GM23338 (cell line): ENCODE data around the gene TIMM21. TPM values are rescaled to one million over a fixed set of nuclear protein-coding genes. Genes with fewer than 3 reads are reported as not detected.
A peak's percentile ranks its signal among the peaks of the same experiment; 100 is the strongest.

Source experiments
- ATAC-seq: fragments of 200-7000 bp; cut with Tn5 transposase; 3 replicates; pipeline ENCODE4 v1.9.1; 2020
- DNase-seq: peaks from one replicate; pipeline ENCODE4 v3.0.0-alpha.2; 2015; ENCODE audit warnings: low spot score
- H2AFZ ChIP-seq: fragments of 200-600 bp; sonication (generic); 2 replicates; pipeline ENCODE4 v1.8.0; 2016; ENCODE audit warnings: antibody characterized with exemption, mild to moderate bottlenecking, moderate library complexity
- H3F3A ChIP-seq: fragments of 200-600 bp; sonication (generic); replicated peaks from 2 replicates; pipeline ENCODE4 v1.8.0; 2017; ENCODE audit warnings: antibody characterized with exemption, mixed run types, low read depth
- H3K27ac ChIP-seq: fragments of 200-600 bp; sonication (generic); 2 replicates; pipeline ENCODE4 v1.6.1; 2016; ENCODE audit warnings: low read depth
- H3K27me3 ChIP-seq: fragments of 200-600 bp; sonication (generic); 2 replicates; pipeline ENCODE4 v1.8.0; 2016; ENCODE audit warnings: mild to moderate bottlenecking, mixed run types, moderate library complexity; ENCODE audit not compliant: insufficient read depth
- H3K36me3 ChIP-seq: fragments of 200-600 bp; sonication (generic); 2 replicates; pipeline ENCODE4 v1.8.0; 2016; ENCODE audit warnings: mild to moderate bottlenecking; ENCODE audit not compliant: insufficient read depth
- H3K4me1 ChIP-seq: fragments of 200-600 bp; sonication (generic); 2 replicates; pipeline ENCODE4 v1.8.0; 2016; ENCODE audit warnings: mild to moderate bottlenecking, moderate library complexity; ENCODE audit not compliant: insufficient read depth
- H3K4me2 ChIP-seq: fragments of 200-600 bp; sonication (generic); 2 replicates; pipeline ENCODE4 v1.7.1; 2017; ENCODE audit warnings: mixed run types
- H3K4me3 ChIP-seq: fragments of 200-600 bp; sonication (generic); 2 replicates; pipeline ENCODE4 v1.6.1; 2016; ENCODE audit warnings: mixed run types
- H3K79me2 ChIP-seq: fragments of 200-600 bp; sonication (generic); replicated peaks from 2 replicates; pipeline ENCODE4 v1.8.0; 2017; ENCODE audit warnings: mild to moderate bottlenecking; ENCODE audit not compliant: insufficient read depth
- H3K9me2 ChIP-seq: fragments of 200-600 bp; sonication (generic); 2 replicates; pipeline ENCODE4 v1.8.0; 2017; ENCODE audit not compliant: insufficient read depth
- H4K20me1 ChIP-seq: fragments of 200-600 bp; sonication (generic); replicated peaks from 2 replicates; pipeline ENCODE4 v1.8.0; 2017; ENCODE audit warnings: mild to moderate bottlenecking; ENCODE audit not compliant: insufficient read depth
- H3K27ac Mint-ChIP-seq: 2 replicates; pipeline ENCODE4 v1.8.0; 2020; ENCODE audit warnings: inconsistent platforms, mild to moderate bottlenecking, moderate library complexity, mixed read lengths
- H3K27me3 Mint-ChIP-seq: 3 replicates; pipeline ENCODE4 v1.8.0; 2022; ENCODE audit warnings: low read depth, mild to moderate bottlenecking, moderate library complexity, mixed read lengths, inconsistent platforms; ENCODE audit not compliant: insufficient read depth, poor library complexity
- H3K36me3 Mint-ChIP-seq: 3 replicates; pipeline ENCODE4 v1.8.0; 2021; ENCODE audit warnings: low read depth, mild to moderate bottlenecking, inconsistent platforms, moderate library complexity, mixed read lengths
- H3K4me1 Mint-ChIP-seq: 3 replicates; pipeline ENCODE4 v1.8.0; 2020; ENCODE audit warnings: mild to moderate bottlenecking, inconsistent platforms, mixed read lengths
- H3K4me3 Mint-ChIP-seq: 3 replicates; pipeline ENCODE4 v1.8.0; 2021; ENCODE audit warnings: moderate library complexity, mild to moderate bottlenecking, inconsistent platforms, mixed read lengths
- H3K9me3 Mint-ChIP-seq: 3 replicates; pipeline ENCODE4 v1.8.0; 2020; ENCODE audit warnings: moderate library complexity, mild to moderate bottlenecking, inconsistent platforms, mixed read lengths
- CREB1 ChIP-seq: fragments of 250-450 bp; sonication (Bioruptor Pico); IDR thresholded peaks from 2 replicates; pipeline ENCODE4 v1.5.0; 2020; ENCODE audit warnings: low read depth, mild to moderate bottlenecking, moderate library complexity
- ETS1 ChIP-seq: IDR thresholded peaks from 2 replicates; pipeline ENCODE4 v1.6.1; 2016; ENCODE audit warnings: antibody characterized with exemption
- EZH2 ChIP-seq: fragments of 200-600 bp; sonication (generic); IDR thresholded peaks from one replicate; pipeline ENCODE4 v1.8.0; 2017; ENCODE audit warnings: antibody characterized with exemption, mild to moderate bottlenecking, low read depth; ENCODE audit not compliant: unreplicated experiment
- EZH2phosphoT487 ChIP-seq: fragments of 200-600 bp; sonication (generic); IDR thresholded peaks from one replicate; pipeline ENCODE4 v1.8.1; 2018; ENCODE audit warnings: antibody characterized with exemption; ENCODE audit not compliant: unreplicated experiment
- JUNB ChIP-seq: IDR thresholded peaks from one replicate; pipeline ENCODE4 v1.6.1; 2016; ENCODE audit warnings: antibody characterized with exemption; ENCODE audit not compliant: unreplicated experiment
- NANOG ChIP-seq: IDR thresholded peaks from 2 replicates; pipeline ENCODE4 v1.6.1; 2016; ENCODE audit warnings: antibody characterized with exemption, borderline replicate concordance
- POLR2AphosphoS5 ChIP-seq: IDR thresholded peaks from 2 replicates; pipeline ENCODE4 v1.6.1; 2016; ENCODE audit warnings: antibody characterized with exemption, low read depth
- STAT1 ChIP-seq: IDR thresholded peaks from one replicate; pipeline ENCODE4 v1.6.1; 2016; ENCODE audit warnings: antibody characterized with exemption; ENCODE audit not compliant: unreplicated experiment
- ZNF114 ChIP-seq: fragments of 250-450 bp; sonication (Bioruptor Pico); IDR thresholded peaks from 2 replicates; pipeline ENCODE4 v1.5.0; 2020; ENCODE audit warnings: mild to moderate bottlenecking, moderate library complexity
- ZNF331 ChIP-seq: fragments of 250-450 bp; sonication (Bioruptor Pico); IDR thresholded peaks from 2 replicates; pipeline ENCODE4 v1.5.0; 2020; ENCODE audit warnings: low read depth, mild to moderate bottlenecking, moderate library complexity
- polyA plus RNA-seq: library from polyadenylated mRNA; unstranded; fragments of >200 nt; fragmentation: Nextera tagmentation; extraction: Ambion mirVana; gene quantifications from 2 replicates; pipeline ENCODE4 v1.2.1, GENCODE V29; 2016
- total RNA-seq: library from RNA; depleted of rRNA; stranded (reverse); fragments of >200 nt; shearing (Covaris generic); gene quantifications from 2 replicates; pipeline ENCODE4 v1.2.3, GENCODE V29; 2014
- TF ChIP-seq, protein P1 (sequence below), 2 experiments: fragments of 200-600 bp in 1 of 2; sonication (generic) in 1 of 2; conservative IDR thresholded peaks; 2 replicates each; pipeline versions ENCODE4 v1.5.1 to v1.6.1; 2016 to 2017; ENCODE audit warnings: antibody characterized with exemption in 2 of 2, low read depth in 2 of 2, mild to moderate bottlenecking in 2 of 2, moderate library complexity in 1 of 2
- TF ChIP-seq, protein P2 (sequence below): fragments of 250-450 bp; sonication (Bioruptor Pico); IDR thresholded peaks from 2 replicates; pipeline ENCODE4 v1.5.0; 2020; ENCODE audit warnings: mild to moderate bottlenecking, moderate library complexity
- TF ChIP-seq, protein P3 (sequence below): IDR thresholded peaks from one replicate; pipeline ENCODE4 v1.6.1; 2018; ENCODE audit warnings: antibody characterized with exemption; ENCODE audit not compliant: unreplicated experiment

The TIMM21 gene
- total and polyA plus RNA-seq, 2 experiments from 2014 or later: 49.2 to 97.6 TPM

GRCh38 chr18:74141667-74142066, 6.7 kb upstream of the TIMM21 start:
- no peak for ATAC-seq
- H3F3A ChIP-seq: no peaks in the 10 kb centered on the region

More at GRCh38 chr18:74141667-74142066, 6.7 kb upstream of the TIMM21 start:
- Histone ChIP-seq H3K4me2 (no peak overlapping the region), H3K4me1 (no peaks in the 10 kb centered on the region), H3K9me2 (no peaks in the 10 kb centered on the region), H3K27ac (no peak overlapping the region), H4K20me1 (no peaks in the 10 kb centered on the region), H3K4me3 (no peak overlapping the region), H2AFZ (peak overlapping the region; percentile 43; the same call in 1 of the 2 replicates), H3K27me3 (peaks cover 3% of the 10 kb centered on the region; the same call in 1 of the 2 replicates), H3K36me3 (no peaks in the 10 kb centered on the region), H3K79me2 (no peaks in the 10 kb centered on the region)
- H3K27me3 Mint-ChIP-seq: peaks cover 4% of the 10 kb centered on the region
- no peaks in the 10 kb centered on the region for H3K36me3 Mint-ChIP-seq
- no peak overlapping the region for H3K4me3 Mint-ChIP-seq
- H3K9me3 Mint-ChIP-seq: no peaks in the 10 kb centered on the region
- DNase-seq: no peak
- peaks cover 10% of the 10 kb centered on the region; the same call in 2 of the 3 replicates for H3K4me1 Mint-ChIP-seq
- TF ChIP-seq NANOG (no peak), ZNF114 (CRISPR knock-in tag) (no peak), EZH2phosphoT487 (no peak), EZH2 (no peak), STAT1 (no peak), ZNF331 (no peak), ETS1 (no peak), CREB1 (CRISPR knock-in tag) (no peak), POLR2AphosphoS5 (no peak), JUNB (no peak)
- TF ChIP-seq, protein P1, sequence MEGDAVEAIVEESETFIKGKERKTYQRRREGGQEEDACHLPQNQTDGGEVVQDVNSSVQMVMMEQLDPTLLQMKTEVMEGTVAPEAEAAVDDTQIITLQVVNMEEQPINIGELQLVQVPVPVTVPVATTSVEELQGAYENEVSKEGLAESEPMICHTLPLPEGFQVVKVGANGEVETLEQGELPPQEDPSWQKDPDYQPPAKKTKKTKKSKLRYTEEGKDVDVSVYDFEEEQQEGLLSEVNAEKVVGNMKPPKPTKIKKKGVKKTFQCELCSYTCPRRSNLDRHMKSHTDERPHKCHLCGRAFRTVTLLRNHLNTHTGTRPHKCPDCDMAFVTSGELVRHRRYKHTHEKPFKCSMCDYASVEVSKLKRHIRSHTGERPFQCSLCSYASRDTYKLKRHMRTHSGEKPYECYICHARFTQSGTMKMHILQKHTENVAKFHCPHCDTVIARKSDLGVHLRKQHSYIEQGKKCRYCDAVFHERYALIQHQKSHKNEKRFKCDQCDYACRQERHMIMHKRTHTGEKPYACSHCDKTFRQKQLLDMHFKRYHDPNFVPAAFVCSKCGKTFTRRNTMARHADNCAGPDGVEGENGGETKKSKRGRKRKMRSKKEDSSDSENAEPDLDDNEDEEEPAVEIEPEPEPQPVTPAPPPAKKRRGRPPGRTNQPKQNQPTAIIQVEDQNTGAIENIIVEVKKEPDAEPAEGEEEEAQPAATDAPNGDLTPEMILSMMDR (conservative IDR thresholded peaks at IDR 0.05; ENCODE audit: low read depth in 2 of 2): no peak
- TF ChIP-seq, protein P2, sequence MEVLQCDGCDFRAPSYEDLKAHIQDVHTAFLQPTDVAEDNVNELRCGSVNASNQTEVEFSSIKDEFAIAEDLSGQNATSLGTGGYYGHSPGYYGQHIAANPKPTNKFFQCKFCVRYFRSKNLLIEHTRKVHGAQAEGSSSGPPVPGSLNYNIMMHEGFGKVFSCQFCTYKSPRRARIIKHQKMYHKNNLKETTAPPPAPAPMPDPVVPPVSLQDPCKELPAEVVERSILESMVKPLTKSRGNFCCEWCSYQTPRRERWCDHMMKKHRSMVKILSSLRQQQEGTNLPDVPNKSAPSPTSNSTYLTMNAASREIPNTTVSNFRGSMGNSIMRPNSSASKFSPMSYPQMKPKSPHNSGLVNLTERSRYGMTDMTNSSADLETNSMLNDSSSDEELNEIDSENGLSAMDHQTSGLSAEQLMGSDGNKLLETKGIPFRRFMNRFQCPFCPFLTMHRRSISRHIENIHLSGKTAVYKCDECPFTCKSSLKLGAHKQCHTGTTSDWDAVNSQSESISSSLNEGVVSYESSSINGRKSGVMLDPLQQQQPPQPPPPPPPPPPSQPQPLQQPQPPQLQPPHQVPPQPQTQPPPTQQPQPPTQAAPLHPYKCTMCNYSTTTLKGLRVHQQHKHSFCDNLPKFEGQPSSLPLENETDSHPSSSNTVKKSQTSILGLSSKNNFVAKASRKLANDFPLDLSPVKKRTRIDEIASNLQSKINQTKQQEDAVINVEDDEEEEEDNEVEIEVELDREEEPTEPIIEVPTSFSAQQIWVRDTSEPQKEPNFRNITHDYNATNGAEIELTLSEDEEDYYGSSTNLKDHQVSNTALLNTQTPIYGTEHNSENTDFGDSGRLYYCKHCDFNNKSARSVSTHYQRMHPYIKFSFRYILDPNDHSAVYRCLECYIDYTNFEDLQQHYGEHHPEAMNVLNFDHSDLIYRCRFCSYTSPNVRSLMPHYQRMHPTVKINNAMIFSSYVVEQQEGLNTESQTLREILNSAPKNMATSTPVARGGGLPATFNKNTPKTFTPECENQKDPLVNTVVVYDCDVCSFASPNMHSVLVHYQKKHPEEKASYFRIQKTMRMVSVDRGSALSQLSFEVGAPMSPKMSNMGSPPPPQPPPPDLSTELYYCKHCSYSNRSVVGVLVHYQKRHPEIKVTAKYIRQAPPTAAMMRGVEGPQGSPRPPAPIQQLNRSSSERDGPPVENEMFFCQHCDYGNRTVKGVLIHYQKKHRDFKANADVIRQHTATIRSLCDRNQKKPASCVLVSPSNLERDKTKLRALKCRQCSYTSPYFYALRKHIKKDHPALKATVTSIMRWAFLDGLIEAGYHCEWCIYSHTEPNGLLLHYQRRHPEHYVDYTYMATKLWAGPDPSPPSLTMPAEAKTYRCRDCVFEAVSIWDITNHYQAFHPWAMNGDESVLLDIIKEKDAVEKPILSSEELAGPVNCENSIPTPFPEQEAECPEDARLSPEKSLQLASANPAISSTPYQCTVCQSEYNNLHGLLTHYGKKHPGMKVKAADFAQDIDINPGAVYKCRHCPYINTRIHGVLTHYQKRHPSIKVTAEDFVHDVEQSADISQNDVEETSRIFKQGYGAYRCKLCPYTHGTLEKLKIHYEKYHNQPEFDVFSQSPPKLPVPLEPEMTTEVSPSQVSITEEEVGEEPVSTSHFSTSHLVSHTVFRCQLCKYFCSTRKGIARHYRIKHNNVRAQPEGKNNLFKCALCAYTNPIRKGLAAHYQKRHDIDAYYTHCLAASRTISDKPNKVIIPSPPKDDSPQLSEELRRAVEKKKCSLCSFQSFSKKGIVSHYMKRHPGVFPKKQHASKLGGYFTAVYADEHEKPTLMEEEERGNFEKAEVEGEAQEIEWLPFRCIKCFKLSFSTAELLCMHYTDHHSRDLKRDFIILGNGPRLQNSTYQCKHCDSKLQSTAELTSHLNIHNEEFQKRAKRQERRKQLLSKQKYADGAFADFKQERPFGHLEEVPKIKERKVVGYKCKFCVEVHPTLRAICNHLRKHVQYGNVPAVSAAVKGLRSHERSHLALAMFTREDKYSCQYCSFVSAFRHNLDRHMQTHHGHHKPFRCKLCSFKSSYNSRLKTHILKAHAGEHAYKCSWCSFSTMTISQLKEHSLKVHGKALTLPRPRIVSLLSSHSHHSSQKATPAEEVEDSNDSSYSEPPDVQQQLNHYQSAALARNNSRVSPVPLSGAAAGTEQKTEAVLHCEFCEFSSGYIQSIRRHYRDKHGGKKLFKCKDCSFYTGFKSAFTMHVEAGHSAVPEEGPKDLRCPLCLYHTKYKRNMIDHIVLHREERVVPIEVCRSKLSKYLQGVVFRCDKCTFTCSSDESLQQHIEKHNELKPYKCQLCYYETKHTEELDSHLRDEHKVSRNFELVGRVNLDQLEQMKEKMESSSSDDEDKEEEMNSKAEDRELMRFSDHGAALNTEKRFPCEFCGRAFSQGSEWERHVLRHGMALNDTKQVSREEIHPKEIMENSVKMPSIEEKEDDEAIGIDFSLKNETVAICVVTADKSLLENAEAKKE (CRISPR knock-in tag): no peak
- TF ChIP-seq, protein P3, sequence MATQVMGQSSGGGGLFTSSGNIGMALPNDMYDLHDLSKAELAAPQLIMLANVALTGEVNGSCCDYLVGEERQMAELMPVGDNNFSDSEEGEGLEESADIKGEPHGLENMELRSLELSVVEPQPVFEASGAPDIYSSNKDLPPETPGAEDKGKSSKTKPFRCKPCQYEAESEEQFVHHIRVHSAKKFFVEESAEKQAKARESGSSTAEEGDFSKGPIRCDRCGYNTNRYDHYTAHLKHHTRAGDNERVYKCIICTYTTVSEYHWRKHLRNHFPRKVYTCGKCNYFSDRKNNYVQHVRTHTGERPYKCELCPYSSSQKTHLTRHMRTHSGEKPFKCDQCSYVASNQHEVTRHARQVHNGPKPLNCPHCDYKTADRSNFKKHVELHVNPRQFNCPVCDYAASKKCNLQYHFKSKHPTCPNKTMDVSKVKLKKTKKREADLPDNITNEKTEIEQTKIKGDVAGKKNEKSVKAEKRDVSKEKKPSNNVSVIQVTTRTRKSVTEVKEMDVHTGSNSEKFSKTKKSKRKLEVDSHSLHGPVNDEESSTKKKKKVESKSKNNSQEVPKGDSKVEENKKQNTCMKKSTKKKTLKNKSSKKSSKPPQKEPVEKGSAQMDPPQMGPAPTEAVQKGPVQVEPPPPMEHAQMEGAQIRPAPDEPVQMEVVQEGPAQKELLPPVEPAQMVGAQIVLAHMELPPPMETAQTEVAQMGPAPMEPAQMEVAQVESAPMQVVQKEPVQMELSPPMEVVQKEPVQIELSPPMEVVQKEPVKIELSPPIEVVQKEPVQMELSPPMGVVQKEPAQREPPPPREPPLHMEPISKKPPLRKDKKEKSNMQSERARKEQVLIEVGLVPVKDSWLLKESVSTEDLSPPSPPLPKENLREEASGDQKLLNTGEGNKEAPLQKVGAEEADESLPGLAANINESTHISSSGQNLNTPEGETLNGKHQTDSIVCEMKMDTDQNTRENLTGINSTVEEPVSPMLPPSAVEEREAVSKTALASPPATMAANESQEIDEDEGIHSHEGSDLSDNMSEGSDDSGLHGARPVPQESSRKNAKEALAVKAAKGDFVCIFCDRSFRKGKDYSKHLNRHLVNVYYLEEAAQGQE: no peak
- H3K27ac Mint-ChIP-seq: no peak overlapping the region
